IgD-negative memory B cell (primary cell): ENCODE data around the gene DNM1L. TPM values are rescaled to one million over a fixed set of nuclear protein-coding genes. Genes with fewer than 3 reads are reported as not detected.

Experiments
- H3K27ac Mint-ChIP-seq, 3 donors: one replicate each; pipeline ENCODE4 v1.8.0; 2020 to 2022; ENCODE audit warnings: mild to moderate bottlenecking in 3 of 3, mixed read lengths in 3 of 3, moderate library complexity in 1 of 3
- H3K27me3 Mint-ChIP-seq: one replicate; pipeline ENCODE4 v1.8.0; 2021; ENCODE audit warnings: mixed read lengths
- H3K36me3 Mint-ChIP-seq: one replicate; pipeline ENCODE4 v1.8.0; 2020; ENCODE audit warnings: mild to moderate bottlenecking, mixed read lengths
- H3K4me1 Mint-ChIP-seq, 3 donors: one replicate each; pipeline ENCODE4 v1.8.0; 2020 to 2022; ENCODE audit warnings: mixed read lengths in 3 of 3, mild to moderate bottlenecking in 1 of 3
- H3K4me3 Mint-ChIP-seq, 4 donors: one replicate each; pipeline ENCODE4 v1.8.0; 2020 to 2022; ENCODE audit warnings: mild to moderate bottlenecking in 4 of 4, mixed read lengths in 4 of 4, moderate library complexity in 3 of 4
- H3K9me3 Mint-ChIP-seq, 3 donors: one replicate each; pipeline ENCODE4 v1.8.0; 2020 to 2021; ENCODE audit warnings: mixed read lengths in 3 of 3, mild to moderate bottlenecking in 1 of 3
- polyA plus RNA-seq: library from polyadenylated mRNA; unstranded; fragments of 300-500 nt; fragmentation: Illumina TruSeq; gene quantifications from one replicate; pipeline ENCODE4 v1.2.3, GENCODE V29; 2021

Gene DNM1L
- polyA plus RNA-seq, 1 donor from 2014 or later = 18.1 TPM

- H3K27me3 Mint-ChIP-seq = peaks cover 2% of the 10 kb centered on the region
- no peak overlapping the region for H3K4me3 Mint-ChIP-seq
- no peaks in the 10 kb centered on the region for H3K36me3 Mint-ChIP-seq
- no peaks in the 10 kb centered on the region for H3K4me1 Mint-ChIP-seq
- H3K27ac Mint-ChIP-seq = no peak overlapping the region
- peaks cover 0 to 2% (median 2%) of the 10 kb centered on the region in 3 donors for H3K9me3 Mint-ChIP-seq
Measured at GRCh38 chr12:32794281-32794680, 115.2 kb downstream of the DNM1L start.

Other genes with a start within 250 kb of the DNM1L start
- 20.8 TPM for gene YARS2, start 76.6 kb downstream of the DNM1L start, polyA plus RNA-seq
- 0.43 TPM for gene PKP2, start 217.5 kb downstream of the DNM1L start, polyA plus RNA-seq